GM23338 (cell line): ENCODE measurements around the gene DLG3. TPM values are rescaled to one million over a fixed set of nuclear protein-coding genes. Genes with fewer than 3 reads are reported as not detected.

Source experiments
- CREB1 ChIP-seq: fragments of 250-450 bp; sonication (Bioruptor Pico); IDR thresholded peaks from 2 replicates; pipeline ENCODE4 v1.5.0; 2020; ENCODE audit warnings: low read depth, mild to moderate bottlenecking, moderate library complexity
- NANOG ChIP-seq: IDR thresholded peaks from 2 replicates; pipeline ENCODE4 v1.6.1; 2016; ENCODE audit warnings: antibody characterized with exemption, borderline replicate concordance
- STAT1 ChIP-seq: IDR thresholded peaks from one replicate; pipeline ENCODE4 v1.6.1; 2016; ENCODE audit warnings: antibody characterized with exemption; ENCODE audit not compliant: unreplicated experiment
- ZNF114 ChIP-seq: fragments of 250-450 bp; sonication (Bioruptor Pico); IDR thresholded peaks from 2 replicates; pipeline ENCODE4 v1.5.0; 2020; ENCODE audit warnings: mild to moderate bottlenecking, moderate library complexity
- ZNF331 ChIP-seq: fragments of 250-450 bp; sonication (Bioruptor Pico); IDR thresholded peaks from 2 replicates; pipeline ENCODE4 v1.5.0; 2020; ENCODE audit warnings: low read depth, mild to moderate bottlenecking, moderate library complexity
- polyA plus RNA-seq: library from polyadenylated mRNA; unstranded; fragments of >200 nt; fragmentation: Nextera tagmentation; extraction: Ambion mirVana; gene quantifications from 2 replicates; pipeline ENCODE4 v1.2.1, GENCODE V29; 2016
- total RNA-seq: library from RNA; depleted of rRNA; stranded (reverse); fragments of >200 nt; shearing (Covaris generic); gene quantifications from 2 replicates; pipeline ENCODE4 v1.2.3, GENCODE V29; 2014
- TF ChIP-seq, protein P1 (sequence below): fragments of 250-450 bp; sonication (Bioruptor Pico); IDR thresholded peaks from 2 replicates; pipeline ENCODE4 v1.5.0; 2020; ENCODE audit warnings: mild to moderate bottlenecking, moderate library complexity
- TF ChIP-seq, protein P2 (sequence below): IDR thresholded peaks from 2 replicates; pipeline ENCODE4 v1.6.1; 2016; ENCODE audit warnings: antibody characterized with exemption
- TF ChIP-seq, protein P3 (sequence below), 2 experiments: fragments of 200-600 bp in 1 of 2; sonication (generic) in 1 of 2; conservative IDR thresholded peaks; 2 replicates each; pipeline versions ENCODE4 v1.5.1 to v1.6.1; 2016 to 2017; ENCODE audit warnings: antibody characterized with exemption in 2 of 2, low read depth in 2 of 2, mild to moderate bottlenecking in 2 of 2, moderate library complexity in 1 of 2

The DLG3 gene
- total and polyA plus RNA-seq, 2 experiments from 2014 or later = 13.0 to 61.8 TPM

DNA sequence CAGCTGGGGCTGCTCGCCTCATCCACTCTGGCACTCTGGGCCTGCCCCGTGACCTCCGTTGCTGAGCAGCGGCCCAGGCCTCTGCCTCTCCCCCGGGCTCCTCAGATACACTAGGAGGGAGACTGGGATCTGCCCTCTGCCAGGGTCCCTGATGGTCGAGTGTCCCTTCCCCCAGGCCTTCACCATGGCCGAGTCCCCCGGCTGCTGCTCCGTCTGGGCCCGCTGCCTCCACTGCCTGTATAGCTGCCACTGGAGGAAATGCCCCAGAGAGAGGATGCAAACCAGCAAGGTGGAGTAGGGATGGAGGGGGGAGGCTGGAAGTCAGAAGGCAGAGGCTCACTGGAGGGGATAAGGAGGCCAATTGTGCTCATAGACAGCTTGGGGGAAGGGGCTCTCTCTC is 19.8 kb upstream of the DLG3 start (continued):
- TF ChIP-seq, protein P1, sequence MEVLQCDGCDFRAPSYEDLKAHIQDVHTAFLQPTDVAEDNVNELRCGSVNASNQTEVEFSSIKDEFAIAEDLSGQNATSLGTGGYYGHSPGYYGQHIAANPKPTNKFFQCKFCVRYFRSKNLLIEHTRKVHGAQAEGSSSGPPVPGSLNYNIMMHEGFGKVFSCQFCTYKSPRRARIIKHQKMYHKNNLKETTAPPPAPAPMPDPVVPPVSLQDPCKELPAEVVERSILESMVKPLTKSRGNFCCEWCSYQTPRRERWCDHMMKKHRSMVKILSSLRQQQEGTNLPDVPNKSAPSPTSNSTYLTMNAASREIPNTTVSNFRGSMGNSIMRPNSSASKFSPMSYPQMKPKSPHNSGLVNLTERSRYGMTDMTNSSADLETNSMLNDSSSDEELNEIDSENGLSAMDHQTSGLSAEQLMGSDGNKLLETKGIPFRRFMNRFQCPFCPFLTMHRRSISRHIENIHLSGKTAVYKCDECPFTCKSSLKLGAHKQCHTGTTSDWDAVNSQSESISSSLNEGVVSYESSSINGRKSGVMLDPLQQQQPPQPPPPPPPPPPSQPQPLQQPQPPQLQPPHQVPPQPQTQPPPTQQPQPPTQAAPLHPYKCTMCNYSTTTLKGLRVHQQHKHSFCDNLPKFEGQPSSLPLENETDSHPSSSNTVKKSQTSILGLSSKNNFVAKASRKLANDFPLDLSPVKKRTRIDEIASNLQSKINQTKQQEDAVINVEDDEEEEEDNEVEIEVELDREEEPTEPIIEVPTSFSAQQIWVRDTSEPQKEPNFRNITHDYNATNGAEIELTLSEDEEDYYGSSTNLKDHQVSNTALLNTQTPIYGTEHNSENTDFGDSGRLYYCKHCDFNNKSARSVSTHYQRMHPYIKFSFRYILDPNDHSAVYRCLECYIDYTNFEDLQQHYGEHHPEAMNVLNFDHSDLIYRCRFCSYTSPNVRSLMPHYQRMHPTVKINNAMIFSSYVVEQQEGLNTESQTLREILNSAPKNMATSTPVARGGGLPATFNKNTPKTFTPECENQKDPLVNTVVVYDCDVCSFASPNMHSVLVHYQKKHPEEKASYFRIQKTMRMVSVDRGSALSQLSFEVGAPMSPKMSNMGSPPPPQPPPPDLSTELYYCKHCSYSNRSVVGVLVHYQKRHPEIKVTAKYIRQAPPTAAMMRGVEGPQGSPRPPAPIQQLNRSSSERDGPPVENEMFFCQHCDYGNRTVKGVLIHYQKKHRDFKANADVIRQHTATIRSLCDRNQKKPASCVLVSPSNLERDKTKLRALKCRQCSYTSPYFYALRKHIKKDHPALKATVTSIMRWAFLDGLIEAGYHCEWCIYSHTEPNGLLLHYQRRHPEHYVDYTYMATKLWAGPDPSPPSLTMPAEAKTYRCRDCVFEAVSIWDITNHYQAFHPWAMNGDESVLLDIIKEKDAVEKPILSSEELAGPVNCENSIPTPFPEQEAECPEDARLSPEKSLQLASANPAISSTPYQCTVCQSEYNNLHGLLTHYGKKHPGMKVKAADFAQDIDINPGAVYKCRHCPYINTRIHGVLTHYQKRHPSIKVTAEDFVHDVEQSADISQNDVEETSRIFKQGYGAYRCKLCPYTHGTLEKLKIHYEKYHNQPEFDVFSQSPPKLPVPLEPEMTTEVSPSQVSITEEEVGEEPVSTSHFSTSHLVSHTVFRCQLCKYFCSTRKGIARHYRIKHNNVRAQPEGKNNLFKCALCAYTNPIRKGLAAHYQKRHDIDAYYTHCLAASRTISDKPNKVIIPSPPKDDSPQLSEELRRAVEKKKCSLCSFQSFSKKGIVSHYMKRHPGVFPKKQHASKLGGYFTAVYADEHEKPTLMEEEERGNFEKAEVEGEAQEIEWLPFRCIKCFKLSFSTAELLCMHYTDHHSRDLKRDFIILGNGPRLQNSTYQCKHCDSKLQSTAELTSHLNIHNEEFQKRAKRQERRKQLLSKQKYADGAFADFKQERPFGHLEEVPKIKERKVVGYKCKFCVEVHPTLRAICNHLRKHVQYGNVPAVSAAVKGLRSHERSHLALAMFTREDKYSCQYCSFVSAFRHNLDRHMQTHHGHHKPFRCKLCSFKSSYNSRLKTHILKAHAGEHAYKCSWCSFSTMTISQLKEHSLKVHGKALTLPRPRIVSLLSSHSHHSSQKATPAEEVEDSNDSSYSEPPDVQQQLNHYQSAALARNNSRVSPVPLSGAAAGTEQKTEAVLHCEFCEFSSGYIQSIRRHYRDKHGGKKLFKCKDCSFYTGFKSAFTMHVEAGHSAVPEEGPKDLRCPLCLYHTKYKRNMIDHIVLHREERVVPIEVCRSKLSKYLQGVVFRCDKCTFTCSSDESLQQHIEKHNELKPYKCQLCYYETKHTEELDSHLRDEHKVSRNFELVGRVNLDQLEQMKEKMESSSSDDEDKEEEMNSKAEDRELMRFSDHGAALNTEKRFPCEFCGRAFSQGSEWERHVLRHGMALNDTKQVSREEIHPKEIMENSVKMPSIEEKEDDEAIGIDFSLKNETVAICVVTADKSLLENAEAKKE (CRISPR knock-in tag) = no peak
- TF ChIP-seq NANOG (no peak), ZNF331 (no peak), ZNF114 (CRISPR knock-in tag) (no peak), CREB1 (CRISPR knock-in tag) (no peak), STAT1 (no peak)
- TF ChIP-seq, protein P2, sequence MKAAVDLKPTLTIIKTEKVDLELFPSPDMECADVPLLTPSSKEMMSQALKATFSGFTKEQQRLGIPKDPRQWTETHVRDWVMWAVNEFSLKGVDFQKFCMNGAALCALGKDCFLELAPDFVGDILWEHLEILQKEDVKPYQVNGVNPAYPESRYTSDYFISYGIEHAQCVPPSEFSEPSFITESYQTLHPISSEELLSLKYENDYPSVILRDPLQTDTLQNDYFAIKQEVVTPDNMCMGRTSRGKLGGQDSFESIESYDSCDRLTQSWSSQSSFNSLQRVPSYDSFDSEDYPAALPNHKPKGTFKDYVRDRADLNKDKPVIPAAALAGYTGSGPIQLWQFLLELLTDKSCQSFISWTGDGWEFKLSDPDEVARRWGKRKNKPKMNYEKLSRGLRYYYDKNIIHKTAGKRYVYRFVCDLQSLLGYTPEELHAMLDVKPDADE = no peak
- TF ChIP-seq, protein P3, sequence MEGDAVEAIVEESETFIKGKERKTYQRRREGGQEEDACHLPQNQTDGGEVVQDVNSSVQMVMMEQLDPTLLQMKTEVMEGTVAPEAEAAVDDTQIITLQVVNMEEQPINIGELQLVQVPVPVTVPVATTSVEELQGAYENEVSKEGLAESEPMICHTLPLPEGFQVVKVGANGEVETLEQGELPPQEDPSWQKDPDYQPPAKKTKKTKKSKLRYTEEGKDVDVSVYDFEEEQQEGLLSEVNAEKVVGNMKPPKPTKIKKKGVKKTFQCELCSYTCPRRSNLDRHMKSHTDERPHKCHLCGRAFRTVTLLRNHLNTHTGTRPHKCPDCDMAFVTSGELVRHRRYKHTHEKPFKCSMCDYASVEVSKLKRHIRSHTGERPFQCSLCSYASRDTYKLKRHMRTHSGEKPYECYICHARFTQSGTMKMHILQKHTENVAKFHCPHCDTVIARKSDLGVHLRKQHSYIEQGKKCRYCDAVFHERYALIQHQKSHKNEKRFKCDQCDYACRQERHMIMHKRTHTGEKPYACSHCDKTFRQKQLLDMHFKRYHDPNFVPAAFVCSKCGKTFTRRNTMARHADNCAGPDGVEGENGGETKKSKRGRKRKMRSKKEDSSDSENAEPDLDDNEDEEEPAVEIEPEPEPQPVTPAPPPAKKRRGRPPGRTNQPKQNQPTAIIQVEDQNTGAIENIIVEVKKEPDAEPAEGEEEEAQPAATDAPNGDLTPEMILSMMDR (conservative IDR thresholded peaks at IDR 0.05; ENCODE audit: low read depth in 2 of 2) = no peak
